ENCODE measurements around the gene CCT4. TPM values are rescaled to one million over a fixed set of nuclear protein-coding genes. Genes with fewer than 3 reads are reported as not detected.

The CCT4 gene, protein sequence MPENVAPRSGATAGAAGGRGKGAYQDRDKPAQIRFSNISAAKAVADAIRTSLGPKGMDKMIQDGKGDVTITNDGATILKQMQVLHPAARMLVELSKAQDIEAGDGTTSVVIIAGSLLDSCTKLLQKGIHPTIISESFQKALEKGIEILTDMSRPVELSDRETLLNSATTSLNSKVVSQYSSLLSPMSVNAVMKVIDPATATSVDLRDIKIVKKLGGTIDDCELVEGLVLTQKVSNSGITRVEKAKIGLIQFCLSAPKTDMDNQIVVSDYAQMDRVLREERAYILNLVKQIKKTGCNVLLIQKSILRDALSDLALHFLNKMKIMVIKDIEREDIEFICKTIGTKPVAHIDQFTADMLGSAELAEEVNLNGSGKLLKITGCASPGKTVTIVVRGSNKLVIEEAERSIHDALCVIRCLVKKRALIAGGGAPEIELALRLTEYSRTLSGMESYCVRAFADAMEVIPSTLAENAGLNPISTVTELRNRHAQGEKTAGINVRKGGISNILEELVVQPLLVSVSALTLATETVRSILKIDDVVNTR
- total RNA-seq (100 to 1,000 TPM; 101 to 120 TPM), polyA plus RNA-seq (10 to 100 TPM; 48.3 to 84.3 TPM)
- long read RNA-seq, donor 1, transcript CCT4-201 (14 exons, 2,520 nt): major isoform, 77 of 227 reads
- long read RNA-seq, donor 1, partial matches to known transcripts: 150 of 227 reads
- long read RNA-seq, donor 1, other reads (novel, unspliced or antisense): 0 of 227 reads
- long read RNA-seq, donor 2, transcript CCT4-201 (14 exons, 2,520 nt): major isoform, 21 of 75 reads
- long read RNA-seq, donor 2, partial matches to known transcripts: 51 of 75 reads
- long read RNA-seq, donor 2, other reads (novel, unspliced or antisense): 0 of 75 reads
- long read RNA-seq, donor 3, transcript CCT4-201 (14 exons, 2,520 nt): major isoform, 29 of 125 reads
- long read RNA-seq, donor 3, partial matches to known transcripts: 96 of 125 reads
- long read RNA-seq, donor 3, other reads (novel, unspliced or antisense): 0 of 125 reads
- long read RNA-seq, donor 4, transcript CCT4-201 (14 exons, 2,520 nt): major isoform, 10 of 105 reads
- long read RNA-seq, donor 4, partial matches to known transcripts: 95 of 105 reads
- long read RNA-seq, donor 4, other reads (novel, unspliced or antisense): 0 of 105 reads
- long read RNA-seq, donor 5, transcript CCT4-201 (14 exons, 2,520 nt): major isoform, 56 of 171 reads
- long read RNA-seq, donor 5, transcript CCT4-202 (2 exons, 388 nt): minor isoform, 5 of 171 reads
- long read RNA-seq, donor 5, partial matches to known transcripts: 109 of 171 reads
- long read RNA-seq, donor 5, other reads (novel, unspliced or antisense): 0 of 171 reads

GRCh38 chr2:61888267-61889055, at the start of gene CCT4:
Gene CCT4 (minus strand): TSS chr2:61888656. CDS start chr2:61888507, 149 bp downstream.
- Histone ChIP-seq H3K9ac (ENCODE audit: insufficient read depth in 1 of 2, low read length in 2 of 2) (peak within 1 kb of the TSS; percentile 98), H3K36me3 (ENCODE audit: control insufficient read depth in 4 of 4, insufficient read depth in 4 of 4, low read length in 4 of 4) (peaks cover 0 to 6% (median 4%) of the 10 kb centered on the region in 4 donors), H3K9me3 (ENCODE audit: control insufficient read depth in 4 of 4, insufficient read depth in 3 of 4, low read length in 3 of 4) (no peaks in the 10 kb centered on the region), H3K27ac (ENCODE audit: low read depth in 1 of 2, low read length in 1 of 2) (peak within 1 kb of the TSS; percentile 94 to 97), H3K4me3 (peak within 1 kb of the TSS; percentile 92), H3K27me3 (ENCODE audit: control insufficient read depth in 3 of 3, insufficient read depth in 3 of 3, low read length in 2 of 3) (no peaks in the 10 kb centered on the region), H3K4me1 (ENCODE audit: control insufficient read depth in 5 of 5, insufficient read depth in 5 of 5, low read length in 5 of 5) (peaks cover 3 to 11% (median 8%) of the 10 kb centered on the region in 5 donors)
- WGBS, 2 donors: 1% methylated on average over 74 of the region's 74 CpGs
- ATAC-seq (ENCODE audit: insufficient read depth, low FRiP score) (peak; percentile 93), DNase-seq (peak; percentile 93 to 94 (median 93))
- TF ChIP-seq CTCF (IDR thresholded peaks at IDR 0.05; ENCODE audit: control extremely low read depth, extremely low read depth): no peak

DNA sequence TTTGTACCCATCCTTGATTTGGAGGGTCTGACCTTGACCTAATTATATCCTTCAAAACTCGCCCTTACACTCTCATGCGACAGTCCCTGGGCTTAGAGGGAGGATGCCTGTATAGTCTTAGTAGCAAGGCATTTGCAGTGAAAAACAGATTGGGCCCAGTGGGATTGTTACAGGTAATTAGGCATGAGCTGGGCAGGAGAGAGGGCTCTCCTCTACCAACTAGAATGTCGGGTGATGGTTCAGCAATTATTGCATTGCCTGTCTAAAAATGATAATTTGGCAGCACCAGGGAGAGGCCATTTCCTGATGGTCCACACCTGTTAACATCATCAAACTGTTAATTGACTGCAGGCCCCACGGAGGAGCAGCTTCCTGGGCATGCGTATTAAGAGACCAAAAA, 49.4 kb upstream of the CCT4 start:
- Histone ChIP-seq H3K9me3 (ENCODE audit: control insufficient read depth in 4 of 4, insufficient read depth in 3 of 4, low read length in 3 of 4) (peaks cover 0 to 3% (median 0%) of the 10 kb centered on the region in 4 donors), H3K4me3 (no peak overlapping the region), H3K4me1 (ENCODE audit: control insufficient read depth in 5 of 5, insufficient read depth in 5 of 5, low read length in 5 of 5) (peaks cover 0 to 11% (median 5%) of the 10 kb centered on the region in 5 donors), H3K27ac (ENCODE audit: low read depth in 1 of 2, low read length in 1 of 2) (no peak overlapping the region), H3K27me3 (ENCODE audit: control insufficient read depth in 3 of 3, insufficient read depth in 3 of 3, low read length in 2 of 3) (no peaks in the 10 kb centered on the region), H3K36me3 (ENCODE audit: control insufficient read depth in 4 of 4, insufficient read depth in 4 of 4, low read length in 4 of 4) (no peaks in the 10 kb centered on the region), H3K9ac (ENCODE audit: insufficient read depth in 1 of 2, low read length in 2 of 2) (no peak overlapping the region)
- TF ChIP-seq CTCF (IDR thresholded peaks at IDR 0.05; ENCODE audit: control extremely low read depth, extremely low read depth): no peak
- 70 to 75% methylated on average over 5 of the region's 5 CpGs for WGBS, 2 donors
- no peak for ATAC-seq (ENCODE audit: insufficient read depth, low FRiP score)
- no peak for DNase-seq

GRCh38 chr2:61937098-61937497, 48.6 kb upstream of the CCT4 start:
- H3K9me3 ChIP-seq (ENCODE audit: control insufficient read depth in 4 of 4, insufficient read depth in 3 of 4, low read length in 3 of 4): peaks cover 0 to 5% (median 0%) of the 10 kb centered on the region in 4 donors
- no peak for TF ChIP-seq CTCF (IDR thresholded peaks at IDR 0.05; ENCODE audit: control extremely low read depth, extremely low read depth)
- H3K27me3 ChIP-seq (ENCODE audit: control insufficient read depth in 3 of 3, insufficient read depth in 3 of 3, low read length in 2 of 3): no peaks in the 10 kb centered on the region
- H3K36me3 ChIP-seq (ENCODE audit: control insufficient read depth in 4 of 4, insufficient read depth in 4 of 4, low read length in 4 of 4): peaks cover 0 to 3% (median 0%) of the 10 kb centered on the region in 4 donors
- no peak overlapping the region for H3K9ac ChIP-seq (ENCODE audit: insufficient read depth in 1 of 2, low read length in 2 of 2)
- peaks cover 0 to 11% (median 5%) of the 10 kb centered on the region in 5 donors for H3K4me1 ChIP-seq (ENCODE audit: control insufficient read depth in 5 of 5, insufficient read depth in 5 of 5, low read length in 5 of 5)
- ATAC-seq (ENCODE audit: insufficient read depth, low FRiP score) (no peak), DNase-seq (no peak)
- H3K27ac ChIP-seq (ENCODE audit: low read depth in 1 of 2, low read length in 1 of 2): no peak overlapping the region
- WGBS, 2 donors: 67 to 69% methylated on average over 3 of the region's 3 CpGs
- H3K4me3 ChIP-seq: no peak overlapping the region

All from lung (tissue), 16 donors.